H9 (cell line): ENCODE data around the gene IQGAP3. TPM values are rescaled to one million over a fixed set of nuclear protein-coding genes. Genes with fewer than 3 reads are reported as not detected.

Experiments used
- DNase-seq: peaks from one replicate; pipeline ENCODE4 v3.0.0-alpha.2; 2017
- H2AFZ ChIP-seq: one replicate; pipeline ENCODE4 v1.6.1; 2013; ENCODE audit warnings: mild to moderate bottlenecking, low read length, control low read depth, moderate library complexity
- H2AK5ac ChIP-seq: 2 replicates; pipeline ENCODE4 v1.6.1; 2013; ENCODE audit warnings: low read length, control low read depth, mixed read lengths; ENCODE audit not compliant: insufficient read length
- H2BK120ac ChIP-seq: one replicate; pipeline ENCODE4 v1.6.1; 2013; ENCODE audit warnings: low read depth, mild to moderate bottlenecking, low read length, control low read depth, inconsistent platforms; ENCODE audit not compliant: poor library complexity, severe bottlenecking
- H2BK12ac ChIP-seq: 2 replicates; pipeline ENCODE4 v1.6.1; 2013; ENCODE audit warnings: low read length, control low read depth, mixed read lengths, low read depth; ENCODE audit not compliant: insufficient read length
- H2BK15ac ChIP-seq: 2 replicates; pipeline ENCODE4 v1.6.1; 2013; ENCODE audit warnings: low read depth, low read length, control low read depth
- H2BK20ac ChIP-seq: one replicate; pipeline ENCODE4 v1.6.1; 2013; ENCODE audit warnings: low read depth, mild to moderate bottlenecking, low read length, control low read depth, inconsistent platforms; ENCODE audit not compliant: poor library complexity, severe bottlenecking
- H2BK5ac ChIP-seq: 2 replicates; pipeline ENCODE4 v1.6.1; 2013; ENCODE audit warnings: low read length, control low read depth, mixed read lengths; ENCODE audit not compliant: insufficient read length
- H3K14ac ChIP-seq: 2 replicates; pipeline ENCODE4 v1.6.1; 2013; ENCODE audit warnings: low read length, control low read depth; ENCODE audit not compliant: insufficient read depth
- H3K18ac ChIP-seq: 2 replicates; pipeline ENCODE4 v1.6.1; 2013; ENCODE audit warnings: low read depth, mild to moderate bottlenecking, mixed read lengths, low read length, control low read depth; ENCODE audit not compliant: insufficient read length
- H3K23ac ChIP-seq: 2 replicates; pipeline ENCODE4 v1.6.1; 2013; ENCODE audit warnings: low read length, control low read depth, mixed read lengths, low read depth; ENCODE audit not compliant: insufficient read length
- H3K23me2 ChIP-seq: 2 replicates; pipeline ENCODE4 v1.6.1; 2013; ENCODE audit warnings: low read depth, mild to moderate bottlenecking, mixed read lengths, low read length, control low read depth; ENCODE audit not compliant: insufficient read length, poor library complexity, severe bottlenecking
- H3K27ac ChIP-seq: 2 replicates; pipeline ENCODE4 v1.5.1; 2013; ENCODE audit warnings: low read length, control low read depth, mixed read lengths, low read depth; ENCODE audit not compliant: insufficient read length
- H3K27me3 ChIP-seq: 2 replicates; pipeline ENCODE4 v1.6.1; 2013; ENCODE audit warnings: low read length, control low read depth, inconsistent platforms; ENCODE audit not compliant: insufficient read depth
- H3K4ac ChIP-seq: 2 replicates; pipeline ENCODE4 v1.6.1; 2013; ENCODE audit warnings: low read depth, mild to moderate bottlenecking, control low read depth, inconsistent platforms, low read length, moderate library complexity
- H3K4me1 ChIP-seq: 2 replicates; pipeline ENCODE4 v1.6.1; 2013; ENCODE audit warnings: low read length, control low read depth, inconsistent platforms; ENCODE audit not compliant: insufficient read depth
- H3K4me2 ChIP-seq: 2 replicates; pipeline ENCODE4 v1.6.1; 2013; ENCODE audit warnings: low read length, control low read depth, mixed read lengths; ENCODE audit not compliant: insufficient read length, insufficient read depth
- H3K56ac ChIP-seq: 2 replicates; pipeline ENCODE4 v1.6.1; 2013; ENCODE audit warnings: low read depth, mild to moderate bottlenecking, mixed read lengths, low read length, control low read depth; ENCODE audit not compliant: insufficient read length
- H3K79me1 ChIP-seq: 2 replicates; pipeline ENCODE4 v1.6.1; 2013; ENCODE audit warnings: low read depth, mild to moderate bottlenecking, moderate library complexity, low read length, control low read depth, inconsistent platforms; ENCODE audit not compliant: insufficient read depth, poor library complexity, severe bottlenecking
- H3K79me2 ChIP-seq: 2 replicates; pipeline ENCODE4 v1.6.1; 2013; ENCODE audit warnings: low read length, control low read depth, inconsistent platforms; ENCODE audit not compliant: insufficient read depth
- H3K9ac ChIP-seq: 2 replicates; pipeline ENCODE4 v1.6.1; 2013; ENCODE audit warnings: low read length, control low read depth, mixed read lengths; ENCODE audit not compliant: insufficient read length; ENCODE audit errors: extremely low read depth
- H3K9me3 ChIP-seq: one replicate; pipeline ENCODE4 v1.6.1; 2013; ENCODE audit warnings: low read depth, low read length, inconsistent platforms; ENCODE audit not compliant: control insufficient read depth
- H3T11ph ChIP-seq: one replicate; pipeline ENCODE4 v1.6.1; 2013; ENCODE audit warnings: mild to moderate bottlenecking, low read length, control low read depth, inconsistent platforms
- H4K20me1 ChIP-seq: one replicate; pipeline ENCODE4 v1.6.1; 2013; ENCODE audit not compliant: control insufficient read depth, insufficient read length, insufficient read depth
- H4K5ac ChIP-seq: 2 replicates; pipeline ENCODE4 v1.6.1; 2013; ENCODE audit warnings: low read depth, mild to moderate bottlenecking, mixed read lengths, low read length, control low read depth; ENCODE audit not compliant: insufficient read length
- H4K8ac ChIP-seq: replicated peaks from 2 replicates; pipeline ENCODE4 v1.6.1; 2013; ENCODE audit warnings: low read length, control low read depth, mixed read lengths, low read depth; ENCODE audit not compliant: insufficient read length
- H4K91ac ChIP-seq: 2 replicates; pipeline ENCODE4 v1.6.1; 2013; ENCODE audit warnings: low read depth, mild to moderate bottlenecking, moderate library complexity, mixed read lengths, low read length, control low read depth; ENCODE audit not compliant: insufficient read length
- H3K27ac Mint-ChIP-seq, 3 experiments: 2 replicates in 2 of 3; 3 replicates in 1 of 3; pipeline ENCODE4 v1.8.0; 2020 to 2021; ENCODE audit warnings: mixed read lengths in 3 of 3, mild to moderate bottlenecking in 1 of 3, moderate library complexity in 1 of 3
- H3K27me3 Mint-ChIP-seq: 2 replicates; pipeline ENCODE4 v1.8.0; 2021; ENCODE audit warnings: low read depth, mild to moderate bottlenecking, moderate library complexity, mixed read lengths
- H3K36me3 Mint-ChIP-seq, 3 experiments: 2 replicates in 2 of 3; 3 replicates in 1 of 3; pipeline ENCODE4 v1.8.0; 2020 to 2021; ENCODE audit warnings: low read depth in 3 of 3, mixed read lengths in 3 of 3; ENCODE audit not compliant: insufficient read depth in 1 of 3
- H3K4me1 Mint-ChIP-seq, 2 experiments: 2 replicates each; pipeline ENCODE4 v1.8.0; 2020; ENCODE audit warnings: mixed read lengths in 2 of 2
- H3K4me3 Mint-ChIP-seq, 2 experiments: 2 replicates in 1 of 2; 3 replicates in 1 of 2; pipeline ENCODE4 v1.8.0; 2020 to 2021; ENCODE audit warnings: mild to moderate bottlenecking in 2 of 2, mixed read lengths in 2 of 2, moderate library complexity in 1 of 2
- H3K9me3 Mint-ChIP-seq, 2 experiments: 2 replicates in 1 of 2; 3 replicates in 1 of 2; pipeline ENCODE4 v1.8.0; 2020; ENCODE audit warnings: mild to moderate bottlenecking in 2 of 2, mixed read lengths in 2 of 2, moderate library complexity in 1 of 2
- CTCF ChIP-seq: fragments of 200-600 bp; sonication (generic); conservative IDR thresholded peaks from 3 replicates; pipeline ENCODE4 v1.8.0; 2021; ENCODE audit warnings: antibody characterized with exemption, mild to moderate bottlenecking
- WGBS: extraction: QIAGEN DNeasy Blood & Tissue Kit; methylation state at CpG from one replicate; pipeline ENCODE4 v1.1.7; 2013; ENCODE audit warnings: missing lambda C conversion rate, low lambda C conversion rate, mixed read lengths; ENCODE audit not compliant: insufficient read length; ENCODE audit errors: extremely low coverage; 5-methylcytosine and 5-hydroxymethylcytosine counted together
- total RNA-seq: library from RNA; stranded (reverse); gene quantifications from 2 replicates; pipeline ENCODE4 v1.2.1, GENCODE V29; 2021

Gene IQGAP3
- total RNA-seq, 1 experiment from 2014 or later: 24.5 TPM

GRCh38 chr1:156546267-156546666, 26.1 kb downstream of the IQGAP3 start:
- Histone ChIP-seq H3K9ac (no peak overlapping the region), H2AK5ac (no peak overlapping the region), H4K8ac (no peak overlapping the region), H2BK120ac (no peak overlapping the region), H4K5ac (no peak overlapping the region), H3K27me3 (no peaks in the 10 kb centered on the region), H3K56ac (no peak overlapping the region), H2AFZ (no peak overlapping the region), H2BK5ac (no peak overlapping the region), H4K20me1 (no peaks in the 10 kb centered on the region), H3K23ac (no peak overlapping the region), H3K9me3 (no peaks in the 10 kb centered on the region), H3K4me2 (no peak overlapping the region), H3K4me1 (no peaks in the 10 kb centered on the region), H3K23me2 (no peaks in the 10 kb centered on the region), H3K18ac (no peak overlapping the region), H2BK20ac (no peak overlapping the region), H3K79me2 (no peaks in the 10 kb centered on the region), H3K27ac (no peak overlapping the region), H3T11ph (no peak overlapping the region), H3K4ac (no peak overlapping the region), H2BK15ac (no peak overlapping the region), H2BK12ac (no peak overlapping the region), H3K79me1 (no peaks in the 10 kb centered on the region), H4K91ac (no peak overlapping the region), H3K14ac (no peak overlapping the region)
- Mint-ChIP-seq H3K9me3 (no peaks in the 10 kb centered on the region), H3K4me3 (no peak overlapping the region), H3K4me1 (no peaks in the 10 kb centered on the region), H3K27me3 (no peaks in the 10 kb centered on the region), H3K36me3 (peaks cover 5 to 45% (median 30%) of the 10 kb centered on the region in 3 experiments), H3K27ac (no peak overlapping the region; a peak in 2 of 7 replicates)
- DNase-seq: no peak
- WGBS: no CpG with 5 or more reads among the region's 3 CpGs
- no peak for TF ChIP-seq CTCF
